ENCODE measurements around the gene SMIM23.

SMIM23 gene

DNA sequence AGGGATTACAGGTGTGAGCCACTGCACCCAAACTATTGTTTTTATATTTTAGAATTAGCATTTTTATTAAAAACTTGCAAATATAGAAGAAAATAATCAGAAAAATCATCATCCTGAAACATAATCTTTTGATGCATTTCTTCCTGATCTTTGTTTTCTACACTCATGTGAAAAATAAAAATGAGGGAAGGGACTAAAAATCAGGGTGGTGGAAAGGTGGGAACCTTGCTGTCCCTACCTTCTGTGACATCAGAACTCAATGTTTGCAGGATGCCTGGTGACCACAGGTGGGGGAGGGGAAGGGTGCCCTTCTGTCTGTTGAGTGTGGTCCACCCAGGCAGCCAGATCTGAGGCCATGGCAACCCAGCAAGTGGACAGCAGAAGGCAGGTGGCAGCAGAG lies at the start of gene SMIM23:
Gene SMIM23, plus strand, starts transcription at position 301 of the 400 bp plus-strand sequence. Its CDS starts 55 bp downstream, at position 356.
- DNase-seq = no peak

DNA sequence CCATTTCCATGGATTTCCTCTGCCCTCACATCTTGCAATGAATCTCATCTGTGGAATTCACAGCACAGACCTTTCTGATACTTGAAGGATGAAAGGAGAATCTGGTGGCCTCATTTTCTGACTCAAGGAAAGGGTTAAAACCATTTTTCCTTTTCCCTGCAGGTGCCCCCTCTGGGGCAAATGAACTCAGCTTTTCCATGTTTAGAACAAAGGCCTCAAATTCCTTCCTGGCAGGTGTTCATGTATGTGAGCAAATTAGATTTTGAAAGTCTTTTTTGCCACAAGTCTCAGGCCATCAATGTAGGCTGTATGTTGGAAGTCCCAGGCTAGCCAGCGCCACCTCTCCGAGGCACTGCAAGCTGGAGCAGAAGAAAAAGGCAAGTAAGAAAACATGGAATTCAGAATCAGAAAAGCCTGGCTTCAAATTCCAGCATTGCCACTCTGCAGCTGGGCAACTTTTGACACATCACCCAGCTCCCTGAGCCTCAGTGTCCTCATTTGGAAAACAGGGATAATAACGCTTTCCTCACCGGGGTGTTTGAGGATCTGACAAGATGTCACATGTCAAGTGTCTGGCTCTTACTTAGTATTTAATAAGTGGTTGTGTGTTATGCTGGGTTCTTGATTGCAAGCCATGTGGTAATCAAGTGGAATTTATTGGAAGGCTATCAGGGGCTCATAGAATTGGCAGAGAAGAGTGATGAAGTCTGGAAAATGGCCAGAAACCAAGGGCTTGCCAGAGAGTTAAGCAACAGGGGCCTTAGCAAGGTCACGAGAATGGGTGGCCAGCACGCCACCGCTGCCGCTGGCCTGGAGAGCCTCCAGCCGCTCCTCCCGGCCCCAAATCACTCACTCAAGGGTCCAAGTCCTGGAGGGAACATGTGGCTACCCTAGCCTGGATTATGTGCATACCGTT lies 48.4 kb upstream of the SMIM23 start:
- no peak for DNase-seq

DNA sequence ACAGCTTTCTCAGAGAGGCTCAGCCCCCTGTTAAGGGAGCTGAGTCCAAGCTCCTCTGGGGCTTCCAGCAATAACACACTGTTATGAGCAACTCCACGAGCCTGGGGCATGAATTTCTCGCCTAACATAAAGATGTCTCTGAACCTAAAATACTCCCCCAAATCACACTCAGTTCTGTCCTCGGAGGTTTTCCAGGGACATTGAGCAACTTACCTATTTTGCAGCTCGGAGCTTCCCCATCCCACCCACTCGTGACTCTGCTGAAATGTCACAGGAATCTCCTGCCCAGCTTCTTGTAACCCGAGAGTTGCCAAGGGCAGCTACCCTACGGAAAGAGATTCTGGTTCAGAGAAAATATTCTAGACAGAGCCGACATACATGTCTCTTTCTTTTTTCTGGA lies 47.1 kb upstream of the SMIM23 start:
- no peak for DNase-seq

DNA sequence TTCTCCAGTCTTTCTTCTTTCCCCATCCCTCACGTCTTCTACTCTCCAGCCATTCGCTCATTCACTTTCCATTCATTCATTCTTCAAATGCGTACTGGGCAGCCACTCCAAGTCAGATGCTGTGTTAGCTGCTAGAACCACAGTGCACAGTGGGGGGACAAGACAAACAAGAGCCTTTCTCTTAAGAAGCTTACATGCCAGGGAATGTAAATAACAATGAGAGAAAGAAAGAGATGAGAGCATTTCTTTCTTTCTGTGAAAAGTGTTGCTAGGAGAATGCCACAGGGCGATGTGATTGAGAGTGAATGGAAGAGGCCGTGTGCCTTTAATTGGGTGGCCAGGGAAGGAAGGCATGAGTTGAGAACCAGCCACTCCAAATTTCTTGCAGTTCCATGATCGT lies 46.3 kb upstream of the SMIM23 start:
- no peak for DNase-seq

DNA sequence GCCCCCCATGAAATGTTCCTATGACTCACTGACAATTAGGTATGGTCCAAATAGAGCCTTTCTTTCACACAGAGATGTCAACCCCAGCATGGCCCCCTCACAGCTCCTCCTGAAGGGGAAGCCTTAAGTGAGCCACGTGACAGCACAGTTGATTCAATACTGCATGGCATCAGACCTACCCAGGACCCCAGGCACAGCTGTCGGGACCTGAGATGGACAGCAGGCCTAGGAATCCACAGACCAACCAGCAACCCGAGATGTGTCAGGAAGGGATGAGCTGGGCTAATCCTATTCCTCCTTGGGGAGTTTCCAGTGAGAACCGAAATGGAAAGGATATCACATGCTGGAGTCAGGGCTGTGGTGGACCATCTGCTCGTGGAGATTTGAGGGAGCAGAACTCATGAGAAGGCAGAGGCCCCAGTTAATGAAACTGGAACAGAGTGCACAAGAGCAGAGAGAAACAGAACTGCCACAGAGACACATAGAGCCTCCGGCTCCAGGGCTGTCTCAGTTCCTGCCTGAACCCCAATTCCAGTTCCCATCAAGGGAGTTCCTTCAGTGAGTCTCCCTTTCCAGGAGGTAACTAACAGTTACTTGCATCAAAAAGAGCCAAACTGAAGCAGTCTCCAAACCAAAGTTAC lies 42.1 kb upstream of the SMIM23 start:
- no peak for DNase-seq

DNA sequence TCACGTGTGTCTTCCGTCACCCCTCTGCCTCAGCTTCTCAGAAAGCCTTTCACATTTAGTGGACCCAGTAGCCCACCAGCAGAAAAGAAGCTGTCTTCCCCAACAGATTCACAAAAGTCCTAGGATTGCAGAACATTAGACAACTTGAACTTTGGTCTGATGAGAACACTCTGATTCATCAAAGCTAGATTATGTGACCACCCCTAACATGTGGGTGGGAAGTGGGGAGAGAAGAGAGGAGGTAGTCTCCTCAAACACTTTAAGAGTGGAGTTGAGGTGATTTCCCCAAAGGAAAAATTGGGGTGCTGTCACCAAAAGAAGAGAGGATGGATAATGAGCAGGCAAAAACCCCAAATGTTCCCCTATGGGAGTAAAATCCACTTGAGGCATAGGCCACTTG lies 41.4 kb upstream of the SMIM23 start:
- DNase-seq = no peak

DNA sequence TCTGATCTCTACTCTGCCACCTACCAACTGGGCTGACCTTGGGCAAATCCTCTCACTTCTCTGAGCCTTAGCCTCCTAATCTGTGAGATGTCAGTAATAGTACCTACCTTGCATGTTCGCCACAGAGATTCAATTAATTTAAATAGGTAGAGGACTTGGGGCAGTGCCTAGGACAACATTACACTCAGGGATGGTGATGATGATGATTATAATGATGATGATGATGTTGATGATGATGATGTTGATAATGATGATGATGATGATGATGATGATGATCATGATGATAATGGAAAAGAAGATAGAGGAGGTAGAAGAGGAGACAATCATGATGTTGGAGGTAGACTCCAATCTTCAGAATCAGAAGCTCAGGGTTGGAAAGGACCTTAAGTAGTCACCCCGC lies 40.7 kb upstream of the SMIM23 start:
- no peak for DNase-seq

DNA sequence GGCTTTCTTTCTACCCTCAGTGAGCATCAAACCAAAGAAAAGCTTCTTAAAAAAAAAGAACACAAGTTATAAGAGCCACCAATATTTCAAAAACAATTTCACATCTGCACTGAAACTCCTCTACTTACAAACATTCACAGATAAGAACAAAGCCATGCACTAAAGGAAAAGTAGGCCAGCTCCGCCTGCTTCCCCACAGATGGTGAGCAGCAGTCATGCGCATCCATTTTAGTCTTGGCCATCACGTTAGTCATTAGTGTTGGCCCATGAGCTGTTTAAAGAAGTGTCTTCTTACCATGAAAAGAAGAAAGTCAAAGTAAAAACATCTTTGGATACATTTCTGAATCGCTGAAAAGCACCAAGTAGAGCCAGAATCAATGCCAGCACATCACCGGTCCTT lies 40.0 kb upstream of the SMIM23 start:
- no peak for DNase-seq

DNA sequence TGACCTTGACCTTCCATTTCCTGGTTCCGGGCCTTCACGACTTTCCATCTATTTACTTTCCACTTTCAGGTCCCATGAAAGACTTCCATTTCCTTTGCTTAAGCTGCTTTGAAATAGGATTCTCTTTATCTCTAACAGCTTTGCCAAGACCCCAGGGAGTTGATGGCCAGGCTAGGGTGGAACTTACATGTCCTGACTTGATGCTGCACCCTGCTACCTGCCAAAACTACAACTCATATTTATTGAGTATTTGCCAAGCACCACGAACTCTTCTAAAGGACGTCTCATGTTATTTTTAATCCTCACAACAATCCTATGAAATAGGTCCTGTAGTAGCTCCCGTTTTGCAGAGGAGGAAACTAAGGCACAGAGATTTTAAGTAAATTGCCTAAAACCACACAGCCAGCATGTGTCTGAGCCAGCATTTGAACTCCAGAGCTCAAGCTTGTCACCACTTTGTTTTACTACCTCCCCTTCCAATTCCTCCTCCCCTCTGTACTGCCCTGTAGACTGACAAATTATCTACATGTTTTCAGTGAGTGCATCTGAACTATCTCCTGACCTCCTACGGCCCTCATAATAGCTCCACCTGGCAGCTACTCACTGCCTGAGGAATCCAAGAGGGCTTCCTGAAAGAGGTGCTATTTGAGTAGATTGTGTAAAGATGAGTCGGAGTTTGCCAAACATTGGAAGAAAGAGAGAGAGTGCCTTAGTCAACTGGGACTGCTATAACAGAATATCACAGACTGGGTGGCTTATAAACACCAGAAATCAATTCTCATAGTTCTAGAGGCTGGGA lies 38.4 kb upstream of the SMIM23 start:
- no peak for DNase-seq

DNA sequence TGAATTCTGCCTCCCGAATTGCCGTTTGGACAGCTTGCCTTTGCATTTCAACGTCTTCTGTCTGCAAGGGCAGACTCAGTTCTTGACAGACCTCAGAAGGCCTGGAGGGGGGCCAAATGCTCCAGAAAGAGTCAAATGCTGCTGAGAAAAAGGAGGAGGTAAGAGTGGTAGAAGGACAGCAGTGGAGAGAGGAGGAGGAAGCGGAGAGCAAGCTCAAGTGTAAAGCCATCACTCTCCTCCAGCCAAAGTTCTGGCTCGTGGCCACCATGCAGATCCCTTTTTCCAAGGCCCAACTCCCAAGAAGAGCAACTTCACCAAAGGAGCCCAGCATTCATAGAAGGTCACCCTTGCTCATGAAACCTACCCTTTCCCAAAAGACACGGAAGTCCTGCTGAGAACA lies 36.9 kb upstream of the SMIM23 start:
- no peak for DNase-seq

DNA sequence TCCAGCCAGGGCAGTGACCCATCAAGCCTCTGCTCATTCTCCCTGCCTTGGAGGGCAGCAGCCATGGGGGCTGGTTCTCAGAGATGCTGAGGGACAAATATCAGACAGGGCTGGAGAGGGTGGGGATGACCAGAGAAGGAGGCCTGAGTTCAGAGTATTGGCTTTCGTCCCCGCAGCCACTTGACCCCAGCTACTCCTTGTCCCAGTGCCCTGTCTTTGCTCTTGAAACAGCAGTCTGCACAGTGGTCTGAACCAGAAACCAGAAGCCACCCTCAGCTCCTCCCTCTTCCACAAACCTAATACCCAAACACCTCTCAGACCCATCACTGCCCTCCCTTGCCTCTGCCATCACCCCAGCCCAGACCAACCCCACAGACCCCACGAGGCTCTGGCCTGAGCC lies 36.3 kb upstream of the SMIM23 start:
- DNase-seq = no peak

DNA sequence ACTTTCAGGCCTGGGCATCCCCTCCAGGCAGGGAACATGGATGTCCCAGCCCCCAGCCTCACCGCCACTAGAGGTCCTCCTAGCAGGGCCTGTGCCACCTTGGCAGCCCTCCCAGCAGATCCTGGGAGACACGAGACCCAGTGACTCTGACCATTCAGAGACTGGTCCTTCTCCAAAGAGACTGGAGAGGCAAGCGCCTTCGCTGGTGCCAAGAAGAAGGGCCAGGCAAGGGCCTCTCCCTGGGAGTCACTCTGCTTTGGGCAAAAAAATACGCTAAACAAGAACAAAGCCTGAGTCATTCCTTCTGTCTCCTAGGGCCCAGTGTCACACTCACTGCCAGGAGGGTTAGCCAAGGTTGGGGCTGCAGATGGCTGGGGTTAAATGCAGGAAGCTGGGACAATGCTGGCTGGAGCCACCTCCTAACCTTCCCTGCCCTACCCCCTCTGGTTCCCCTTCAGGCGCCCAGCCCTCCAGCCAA lies 35.3 kb upstream of the SMIM23 start:
- no peak for DNase-seq

DNA sequence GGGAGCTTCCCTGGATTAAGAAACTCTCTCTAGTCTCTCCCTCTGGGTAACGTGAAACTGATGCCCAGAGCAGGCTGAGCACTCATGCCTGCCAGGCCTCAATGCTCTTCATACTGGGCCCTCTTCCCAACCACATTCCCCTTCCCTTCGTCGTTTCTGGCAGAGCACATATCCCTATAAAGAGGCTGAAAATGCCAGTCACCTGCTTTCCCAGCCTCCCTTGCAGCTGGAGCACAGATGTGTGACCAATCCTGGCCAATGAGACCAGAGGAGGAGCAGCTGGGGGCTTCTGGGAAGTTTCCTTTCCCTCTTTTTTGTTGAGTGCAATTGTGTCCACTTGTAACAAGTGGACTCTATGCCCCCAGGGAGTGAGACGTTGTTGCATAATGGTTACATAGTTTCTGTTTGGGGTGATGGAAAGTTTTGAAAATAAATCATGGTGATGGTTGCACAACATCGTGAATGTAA lies 30.2 kb upstream of the SMIM23 start:
- DNase-seq = no peak

DNA sequence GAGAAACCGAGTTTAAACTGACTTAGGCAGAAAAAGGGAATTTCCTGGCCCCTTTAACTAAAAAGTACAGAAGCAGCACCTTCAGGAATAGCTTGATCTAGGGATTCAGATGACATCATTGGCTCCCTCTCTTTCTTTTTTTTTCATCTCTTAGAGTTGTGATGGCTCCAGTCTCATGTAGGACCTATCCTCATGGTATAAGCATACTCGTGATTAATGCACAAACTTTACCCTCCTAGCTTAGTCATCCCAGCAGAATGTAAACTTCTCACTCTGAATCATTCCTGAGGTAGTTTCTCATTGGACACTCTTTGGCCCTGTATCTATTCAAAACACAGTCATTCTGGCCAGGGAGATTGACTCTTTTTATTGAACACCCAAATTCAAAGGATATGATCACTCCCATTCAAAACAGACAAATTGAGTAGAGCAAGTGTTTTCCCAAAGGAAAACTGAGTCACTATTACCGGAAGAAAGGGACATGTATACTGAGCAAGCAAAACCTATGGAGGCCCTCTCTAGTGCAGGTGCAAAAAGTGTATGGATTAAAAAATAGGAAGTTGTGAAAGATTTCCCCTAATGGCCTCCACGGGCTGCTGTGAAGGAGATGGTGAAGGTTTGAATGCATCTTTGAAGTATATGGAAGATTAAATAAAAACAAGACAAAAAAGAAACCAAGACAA lies 27.6 kb upstream of the SMIM23 start:
- no peak for DNase-seq

DNA sequence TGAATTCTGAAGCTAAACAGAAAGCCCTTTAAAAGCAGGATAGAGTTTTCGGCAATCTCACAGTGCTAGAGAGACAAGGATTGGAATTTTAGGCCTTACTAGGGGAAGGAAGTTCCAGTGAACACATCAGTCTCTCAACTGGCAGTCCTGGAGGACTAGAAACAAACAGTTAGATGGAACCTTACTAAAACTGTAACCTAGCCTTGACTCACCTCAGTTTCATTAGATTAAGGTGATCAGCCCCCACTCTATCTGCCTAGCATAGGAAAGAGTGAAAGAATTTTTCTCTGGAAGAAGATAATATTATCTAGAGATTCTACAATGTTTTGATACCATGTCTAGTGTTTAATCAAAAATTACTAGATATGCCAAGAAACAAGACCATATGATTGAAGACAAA lies 25.8 kb upstream of the SMIM23 start:
- DNase-seq = no peak

DNA sequence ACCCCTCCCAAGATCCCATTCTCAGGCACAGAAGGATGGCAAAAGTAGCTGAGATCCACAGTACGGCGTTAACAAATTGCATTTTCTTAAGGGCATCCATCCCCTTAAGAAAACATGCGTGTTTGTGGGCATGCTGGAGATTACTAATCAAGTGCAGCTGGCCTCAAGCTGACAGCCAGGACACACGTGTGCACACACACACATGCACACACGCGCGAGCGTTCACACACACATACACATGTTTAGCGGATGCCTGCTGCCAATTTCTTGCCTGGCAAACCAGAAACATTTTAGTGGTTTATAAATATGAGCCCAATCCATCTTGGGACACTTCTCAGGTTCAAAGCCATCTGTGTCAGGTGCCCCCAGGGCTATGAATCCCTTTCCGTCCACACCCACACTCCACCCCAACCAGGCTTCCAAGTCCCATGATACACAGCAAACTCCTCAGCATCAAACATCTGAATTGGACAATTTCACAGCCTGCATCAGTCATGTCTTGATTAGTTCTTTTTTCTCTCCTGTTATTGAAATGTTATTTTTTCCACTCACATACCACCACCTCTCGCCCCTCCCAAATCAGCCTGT lies 23.5 kb upstream of the SMIM23 start:
- DNase-seq = no peak

DNA sequence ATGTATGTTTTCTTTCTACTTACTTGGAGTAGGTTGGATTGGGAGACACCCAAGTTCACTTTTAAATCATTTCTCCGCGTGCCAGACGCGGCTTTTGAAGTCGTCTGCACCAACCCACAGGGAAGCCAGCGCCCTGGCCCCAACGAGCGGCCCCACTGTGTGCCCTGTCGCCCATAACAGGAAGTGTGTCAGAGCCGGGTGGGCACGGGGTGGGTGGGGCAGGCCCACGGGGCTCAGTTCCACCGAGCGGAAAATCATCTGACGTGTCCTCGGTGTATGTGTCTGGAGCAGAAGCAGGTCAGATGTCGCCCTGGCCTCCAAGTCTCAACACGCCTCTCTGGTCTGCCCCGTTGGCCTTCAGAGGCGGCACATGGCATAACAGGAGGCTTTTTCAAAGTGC lies 22.7 kb upstream of the SMIM23 start:
- no peak for DNase-seq

DNA sequence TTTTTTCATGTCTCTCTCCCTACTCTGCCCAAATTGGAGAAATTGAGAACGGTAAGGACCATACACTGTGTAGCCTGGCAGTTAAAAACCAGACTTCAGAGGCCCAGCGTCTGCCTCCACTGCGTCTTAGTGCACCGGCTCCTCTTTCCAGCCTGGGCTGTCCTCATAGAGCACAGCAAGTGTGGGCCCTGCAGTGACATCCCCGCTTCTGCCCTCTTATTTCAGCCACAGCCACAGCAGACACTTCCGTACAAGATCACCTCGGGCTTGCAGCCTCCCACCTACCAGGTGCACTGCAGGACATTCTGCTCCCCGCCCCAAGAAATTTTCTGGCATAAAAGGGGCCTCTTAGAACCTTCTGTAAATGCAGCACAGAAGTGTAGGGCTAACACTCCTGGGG lies 21.4 kb upstream of the SMIM23 start:
- DNase-seq = no peak

DNA sequence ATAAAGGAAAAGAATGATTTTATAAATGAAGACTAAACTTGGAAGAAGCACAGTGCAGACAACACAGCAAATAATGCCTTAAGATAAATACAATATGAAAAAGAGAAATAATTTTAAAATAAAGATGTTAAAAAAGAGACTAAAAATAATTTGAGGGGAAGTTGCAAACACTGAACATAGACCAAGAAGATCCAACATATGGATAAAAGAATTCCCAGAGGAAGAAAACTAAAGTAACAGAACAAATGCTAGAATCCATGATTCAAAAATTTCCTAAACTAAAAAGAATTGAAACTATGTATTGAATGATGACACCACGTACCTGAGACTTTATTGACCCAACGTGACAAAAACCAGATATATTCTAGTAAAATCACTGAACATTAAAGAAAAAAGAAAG lies 18.7 kb upstream of the SMIM23 start:
- no peak for DNase-seq

DNA sequence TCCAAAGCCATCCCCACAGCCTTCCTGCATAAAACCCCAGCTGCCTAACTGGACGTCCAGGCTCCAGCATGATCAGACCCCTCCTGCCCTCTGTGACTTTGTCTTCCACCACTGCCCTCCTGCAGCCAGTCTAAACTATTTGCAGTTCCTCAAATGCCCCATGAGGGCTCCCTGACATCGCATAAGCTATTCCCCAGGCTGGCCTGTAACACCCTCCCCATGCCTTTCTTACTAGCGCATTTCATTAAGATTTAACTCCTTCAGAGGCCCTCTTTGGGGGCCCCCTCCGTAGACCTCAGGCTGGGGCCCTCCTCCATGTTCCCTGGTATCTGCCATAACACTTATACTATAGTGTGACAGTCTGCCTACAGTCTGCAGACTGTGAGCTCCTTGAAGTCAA lies 15.5 kb upstream of the SMIM23 start:
- no peak for DNase-seq

DNA sequence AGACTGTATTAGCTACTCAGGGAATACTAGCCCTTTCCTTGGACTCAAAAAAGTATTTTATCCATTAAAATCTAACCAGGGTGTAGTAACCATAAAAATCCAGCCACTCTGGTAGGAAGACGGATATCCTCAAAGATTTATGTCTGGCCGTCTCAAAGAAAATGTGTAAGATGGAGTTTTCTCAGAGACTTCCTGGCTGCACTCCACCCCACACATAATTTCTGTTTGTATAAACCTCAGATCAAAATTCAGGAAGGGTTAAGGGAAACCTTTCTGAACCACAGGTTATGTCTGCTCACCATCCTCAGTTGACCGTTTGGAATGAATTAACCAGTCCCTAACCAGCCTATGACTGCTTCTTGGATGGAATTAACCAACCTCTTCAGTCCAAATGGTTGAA lies 13.8 kb upstream of the SMIM23 start:
- DNase-seq = no peak

DNA sequence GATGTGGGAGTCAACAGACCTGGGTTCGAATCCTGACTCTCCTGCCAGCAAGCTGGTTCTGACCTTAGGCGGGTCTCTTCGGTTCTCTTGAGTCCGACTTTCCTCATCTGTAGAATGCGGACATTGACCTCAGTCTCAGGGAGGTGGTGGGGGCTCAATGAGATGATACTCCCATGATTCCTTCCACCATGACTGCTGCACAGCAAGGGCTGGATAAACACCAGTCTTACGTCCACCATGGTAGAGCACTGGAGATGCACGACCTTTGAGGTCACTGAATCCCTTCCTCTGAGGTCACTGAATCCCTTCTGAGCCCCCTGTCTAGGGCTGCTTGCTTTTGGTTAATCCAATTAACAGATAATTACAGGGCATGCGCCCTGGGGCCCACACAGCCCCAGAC lies 12.5 kb upstream of the SMIM23 start:
- no peak for DNase-seq

Data from NCI-H1436 treated with DMSO at 0.1 percent for 48 hours (cell line).